SK-N-SH treated with all-trans-retinoic acid at 6 μM for 48 hours (cell line): ENCODE results near the gene RNF208.

Experiments
- BACH2 ChIP-seq: fragments of 250-450 bp; sonication (Bioruptor Pico); IDR thresholded peaks from 2 replicates; pipeline ENCODE4 v1.9.0; 2021; ENCODE audit warnings: mild to moderate bottlenecking, borderline replicate concordance
- CREB5 ChIP-seq: fragments of 250-450 bp; sonication (Bioruptor Pico); IDR thresholded peaks from 2 replicates; pipeline ENCODE4 v1.5.1; 2020; ENCODE audit warnings: low read depth, mild to moderate bottlenecking, moderate library complexity
- PATZ1 ChIP-seq: fragments of 250-450 bp; sonication (Bioruptor Pico); IDR thresholded peaks from 2 replicates; pipeline ENCODE4 v1.8.0; 2020; ENCODE audit warnings: mild to moderate bottlenecking, moderate library complexity, borderline replicate concordance

- TF ChIP-seq CREB5, result no peak
- no peak for TF ChIP-seq PATZ1 (CRISPR knock-in tag)
- TF ChIP-seq BACH2 (CRISPR knock-in tag), result no peak
Measured at GRCh38 chr9:137202966-137203365, 19.1 kb downstream of the RNF208 start.
